GM12878 (cell line): ENCODE data around the gene LMTK3. TPM values are rescaled to one million over a fixed set of nuclear protein-coding genes. Genes with fewer than 3 reads are reported as not detected.

Experiments
- ATAC-seq: fragments of 200-7000 bp; cut with Tn5 transposase; 3 replicates; pipeline ENCODE4 v1.9.1; 2020; ENCODE audit warnings: mild to moderate bottlenecking, moderate library complexity
- BruUV-seq: library from RNA; stranded (reverse); fragments of 400-500 nt; replicated peaks from 2 replicates; lab custom pipeline; 2021; lab: Mats Ljungman, UMichigan
- CTCF ChIA-PET: fragments of 300-600 bp; sonication (Branson Sonifier 250); formaldehyde crosslinking; extraction: SDS; loops from one replicate; lab custom pipeline; 2021; ENCODE audit warnings: inconsistent platforms; lab: Yijun Ruan, JAX
- POLR2A ChIA-PET: fragments of 350-600 bp; formaldehyde crosslinking; extraction: SDS; loops from one replicate; lab custom pipeline; 2021; ENCODE audit warnings: inconsistent platforms; lab: Charles Lee
- RAD21 ChIA-PET: fragments of 300-600 bp; sonication (Branson Sonifier 250); formaldehyde crosslinking; loops from one replicate; lab custom pipeline; 2023; ENCODE audit warnings: antibody characterized with exemption; ENCODE audit not compliant: unreplicated experiment; lab: Charles Lee
- SMC1A ChIA-PET: fragments of 300-600 bp; sonication (Branson Sonifier 250); formaldehyde crosslinking; loops from one replicate; lab custom pipeline; 2023; ENCODE audit not compliant: unreplicated experiment, uncharacterized antibody; lab: Charles Lee
- DNase-seq: peaks from one replicate; pipeline ENCODE4 v3.0.0-alpha.2; 2011; ENCODE audit warnings: low read depth, low spot score
- FAIRE-seq: peaks from 3 replicates; lab custom pipeline; 2011; peaks lifted over from hg19 to GRCh38; lab: Jason Lieb, UNC
- H2AFZ ChIP-seq: 2 replicates; pipeline ENCODE4 v1.6.0; 2011; ENCODE audit warnings: low read depth, low read length, control low read depth; ENCODE audit not compliant: control insufficient read depth
- H3K27ac ChIP-seq: 2 replicates; pipeline ENCODE4 v1.5.1; 2011; ENCODE audit warnings: control low read depth; ENCODE audit not compliant: control insufficient read depth, insufficient read depth
- H3K27me3 ChIP-seq, 2 experiments: replicated peaks in 1 of 2; 2 replicates each; pipeline versions ENCODE4 v1.6.0 to v1.6.1; 2011; ENCODE audit warnings: low read length in 1 of 2; ENCODE audit not compliant: control insufficient read depth in 2 of 2, insufficient read depth in 2 of 2
- H3K36me3 ChIP-seq, 2 experiments: 2 replicates each; pipeline ENCODE4 v1.5.1; 2011; ENCODE audit warnings: low read length in 1 of 2; ENCODE audit not compliant: control insufficient read depth in 2 of 2, insufficient read depth in 2 of 2
- H3K4me1 ChIP-seq: 2 replicates; pipeline ENCODE4 v1.6.1; 2011; ENCODE audit warnings: mild to moderate bottlenecking, low read length, moderate library complexity, mixed read lengths; ENCODE audit not compliant: control insufficient read depth, insufficient read depth
- H3K4me2 ChIP-seq: 2 replicates; pipeline ENCODE4 v1.6.0; 2011; ENCODE audit warnings: control low read depth; ENCODE audit not compliant: control insufficient read depth, insufficient read depth
- H3K4me3 ChIP-seq: fragments of 200-600 bp; sonication (generic); 2 replicates; pipeline ENCODE4 v1.5.1; 2016
- H3K79me2 ChIP-seq: 2 replicates; pipeline ENCODE4 v1.6.0; 2011; ENCODE audit warnings: low read length; ENCODE audit not compliant: control insufficient read depth, insufficient read depth
- H3K9ac ChIP-seq: 2 replicates; pipeline ENCODE4 v1.8.0; 2011; ENCODE audit warnings: low read length, control low read depth, mixed read lengths; ENCODE audit not compliant: control insufficient read depth, insufficient read depth
- H3K9me3 ChIP-seq: replicated peaks from 3 replicates; pipeline ENCODE4 v1.5.1; 2011; ENCODE audit warnings: mild to moderate bottlenecking, low read length; ENCODE audit not compliant: control insufficient read depth, insufficient read depth
- H4K20me1 ChIP-seq: 2 replicates; pipeline ENCODE4 v1.6.0; 2011; ENCODE audit not compliant: control insufficient read depth, insufficient read depth
- BACH1 ChIP-seq: fragments of 450-650 bp; IDR thresholded peaks from 2 replicates; pipeline ENCODE4 v1.6.1; 2017; ENCODE audit warnings: mild to moderate bottlenecking, borderline replicate concordance
- CUX1 ChIP-seq: IDR thresholded peaks from 2 replicates; pipeline ENCODE4 v1.6.1; 2012; ENCODE audit warnings: improper control_type of control experiment, low read depth, low read length; ENCODE audit not compliant: insufficient replicate concordance
- EGR1 ChIP-seq, 2 experiments: IDR thresholded peaks; 1 replicate in 1 of 2; 2 replicates in 1 of 2; pipeline ENCODE4 v1.6.1; 2011 to 2012; ENCODE audit warnings: low read depth in 2 of 2, low read length in 2 of 2, borderline replicate concordance in 1 of 2, mild to moderate bottlenecking in 1 of 2, moderate library complexity in 1 of 2
- FOXK2 ChIP-seq: fragments of 450-650 bp; IDR thresholded peaks from 2 replicates; pipeline ENCODE4 v1.6.1; 2017; ENCODE audit warnings: mild to moderate bottlenecking, moderate library complexity
- HDGF ChIP-seq: fragments of 450-650 bp; IDR thresholded peaks from 2 replicates; pipeline ENCODE4 v1.6.1; 2016; ENCODE audit warnings: antibody characterized with exemption
- LARP7 ChIP-seq: fragments of 450-650 bp; IDR thresholded peaks from 2 replicates; pipeline ENCODE4 v1.6.1; 2017; ENCODE audit warnings: mild to moderate bottlenecking
- MYB ChIP-seq: fragments of 150-350 bp; IDR thresholded peaks from 2 replicates; pipeline ENCODE4 v1.6.1; 2014; ENCODE audit warnings: mild to moderate bottlenecking, low read depth, low read length, borderline replicate concordance
- MYC ChIP-seq: IDR thresholded peaks from 2 replicates; pipeline ENCODE4 v1.6.1; 2011; ENCODE audit warnings: mild to moderate bottlenecking, low read length, moderate library complexity, inconsistent platforms; ENCODE audit not compliant: insufficient read depth, insufficient replicate concordance, insufficient read length, severe bottlenecking
- NKRF ChIP-seq: fragments of 450-650 bp; conservative IDR thresholded peaks from 2 replicates; pipeline ENCODE4 v1.6.1; 2017; ENCODE audit warnings: mild to moderate bottlenecking, moderate library complexity
- NR2F1 ChIP-seq: fragments of 450-650 bp; conservative IDR thresholded peaks from 2 replicates; pipeline ENCODE4 v1.6.1; 2017; ENCODE audit warnings: mild to moderate bottlenecking
- RAD51 ChIP-seq: fragments of 450-650 bp; IDR thresholded peaks from 2 replicates; pipeline ENCODE4 v1.6.1; 2016; ENCODE audit warnings: moderate library complexity, mild to moderate bottlenecking, inconsistent platforms
- SRF ChIP-seq, 2 experiments: IDR thresholded peaks; 2 replicates each; pipeline ENCODE4 v1.6.1; 2011; ENCODE audit warnings: low read depth in 2 of 2, low read length in 2 of 2, mild to moderate bottlenecking in 1 of 2, moderate library complexity in 1 of 2
- SUPT20H ChIP-seq: IDR thresholded peaks from 2 replicates; pipeline ENCODE4 v1.6.1; 2011; ENCODE audit warnings: low read depth, mild to moderate bottlenecking, low read length, moderate library complexity, borderline replicate concordance; ENCODE audit not compliant: control insufficient read depth
- TAF1 ChIP-seq: IDR thresholded peaks from 2 replicates; pipeline ENCODE4 v1.6.1; 2011; ENCODE audit warnings: mild to moderate bottlenecking, low read depth, low read length, borderline replicate concordance
- ZNF24 ChIP-seq: fragments of 450-650 bp; IDR thresholded peaks from 2 replicates; pipeline ENCODE4 v1.6.1; 2017; ENCODE audit warnings: antibody characterized with exemption, mild to moderate bottlenecking
- WGBS: methylation state at CpG from one replicate; pipeline ENCODE4 v1.1.6; 2016; ENCODE audit warnings: low lambda C conversion rate; ENCODE audit not compliant: insufficient replicate concordance, insufficient coverage; ENCODE audit errors: missing lambda C conversion rate; 5-methylcytosine and 5-hydroxymethylcytosine counted together
- in situ Hi-C: fragments of 300-500 bp; cut with MboI; formaldehyde crosslinking; loops from 9 replicates; pipeline ENCODE4 v1.14.3; 2018; ENCODE audit warnings: mixed read lengths
- intact Hi-C: fragments of 100-400 bp; cut with micrococcal nuclease; formaldehyde crosslinking; loops from one replicate; pipeline ENCODE4 v1.14.2; 2022; ENCODE audit not compliant: unreplicated experiment
- polyA plus RNA-seq, 11 experiments: library from polyadenylated mRNA; depleted of rRNA in 4 of 11; unstranded in 6 of 11; stranded (reverse) in 5 of 11; fragments of >200 nt; fragmentation: Nextera tagmentation in 4 of 11; fragmentation: Illumina TruSeq in 1 of 11; extraction: Ambion mirVana in 4 of 11; extraction: Trizol in 1 of 11; gene quantifications; 1 replicate in 1 of 11; 2 replicates in 10 of 11; pipeline versions ENCODE4 v1.2.1 to v1.2.3, GENCODE V29; 2011 to 2016; ENCODE audit warnings: inconsistent platforms in 2 of 11, missing spikeins in 2 of 11, low read depth in 1 of 11
- total RNA-seq, 4 experiments: library from RNA; depleted of rRNA in 3 of 4; stranded (reverse); fragments of >200 nt in 3 of 4; fragmentation: Illumina TruSeq in 1 of 4; extraction: Trizol in 1 of 4; gene quantifications; 2 replicates each; pipeline versions ENCODE4 v1.2.1 to v1.2.3, GENCODE V29; 2013 to 2021

Gene LMTK3
- total and polyA plus RNA-seq, 10 of the 15 experiments (the other 5 are each of a cell fraction or from before 2014, with no cell fraction given) = under 0.01 to 0.28 (median 0.04) TPM; not detected in 3

GRCh38 chr19:48479686-48480085 is 31.9 kb downstream of the LMTK3 start:
- Histone ChIP-seq H2AFZ (no peak overlapping the region), H4K20me1 (no peaks in the 10 kb centered on the region), H3K27me3 (no peaks in the 10 kb centered on the region), H3K79me2 (no peaks in the 10 kb centered on the region), H3K4me2 (no peak overlapping the region), H3K4me3 (no peak overlapping the region), H3K27ac (no peak overlapping the region), H3K36me3 (peaks cover 1 to 4% of the 10 kb centered on the region in 2 experiments; a peak in 2 of 4 replicates), H3K9ac (no peak overlapping the region), H3K4me1 (no peaks in the 10 kb centered on the region), H3K9me3 (no peaks in the 10 kb centered on the region)
- DNase-seq (no peak), FAIRE-seq (no peak), ATAC-seq (no peak)
- ChIA-PET RAD21 (no interaction called here), CTCF (interaction anchor here (1.9 kb wide), 1 partner anchor 10 kb away, joined by 6 read pairs; no protein-coding TSS in a partner anchor), SMC1A (no interaction called here), POLR2A (no interaction called here)
- BruUV-seq = no TSS peak
- in situ Hi-C loops (no loop called here), intact Hi-C loops (no loop called here)
- WGBS = 82% methylated on average over 7 of the region's 7 CpGs
- no peak for TF ChIP-seq SUPT20H
- no peak for TF ChIP-seq TAF1
- TF ChIP-seq FOXK2 = no peak
- no peak for TF ChIP-seq NR2F1
- no peak for TF ChIP-seq SRF (IDR thresholded peaks at IDR 0.05; ENCODE audit: low read depth in 2 of 2, low read length in 2 of 2)
- TF ChIP-seq BACH1 = no peak
- no peak for TF ChIP-seq CUX1
- TF ChIP-seq HDGF = no peak
- no peak for TF ChIP-seq RAD51
- no peak for TF ChIP-seq EGR1 (IDR thresholded peaks at IDR 0.05; ENCODE audit: borderline replicate concordance in 1 of 2, low read depth in 2 of 2, low read length in 2 of 2)
- TF ChIP-seq ZNF24 = no peak
- no peak for TF ChIP-seq NKRF
- no peak for TF ChIP-seq MYB
- no peak for TF ChIP-seq MYC
- no peak for TF ChIP-seq LARP7
